DND-41 (cell line): Measurements from ENCODE around the gene TTC9C.

ENCODE experiments used
- ATAC-seq: fragments of 200-7000 bp; cut with Tn5 transposase; 3 replicates; pipeline ENCODE4 v1.9.1; 2021; ENCODE audit warnings: low read depth; ENCODE audit not compliant: insufficient read depth
- DNase-seq: peaks from one replicate; pipeline ENCODE4 v3.0.0-alpha.2; 2020
- H2AFZ ChIP-seq: 2 replicates; pipeline ENCODE4 v1.6.0; 2012; ENCODE audit warnings: low read depth, low read length
- H3K27ac ChIP-seq: 2 replicates; pipeline ENCODE4 v1.5.1; 2012; ENCODE audit warnings: low read length, inconsistent platforms
- H3K27me3 ChIP-seq: fragments of 200-600 bp; sonication (generic); 2 replicates; pipeline ENCODE4 v1.6.0; 2012; ENCODE audit warnings: low read length, mild to moderate bottlenecking, inconsistent platforms; ENCODE audit not compliant: insufficient read depth, poor library complexity
- H3K36me3 ChIP-seq: 2 replicates; pipeline ENCODE4 v1.5.1; 2012; ENCODE audit warnings: low read length, inconsistent platforms; ENCODE audit not compliant: insufficient read depth
- H3K4me1 ChIP-seq: 2 replicates; pipeline ENCODE4 v1.5.1; 2012; ENCODE audit warnings: mild to moderate bottlenecking, low read length; ENCODE audit not compliant: insufficient read depth
- H3K4me2 ChIP-seq: 2 replicates; pipeline ENCODE4 v1.6.0; 2012; ENCODE audit warnings: mild to moderate bottlenecking, moderate library complexity, low read length, inconsistent platforms; ENCODE audit not compliant: insufficient read depth
- H3K4me3 ChIP-seq, 2 experiments: fragments of 200-600 bp in 1 of 2; shearing (Covaris generic) in 1 of 2; 2 replicates each; pipeline ENCODE4 v1.5.1; 2012 to 2016; ENCODE audit warnings: inconsistent platforms in 2 of 2, low read length in 2 of 2, mild to moderate bottlenecking in 2 of 2, low read depth in 1 of 2, moderate library complexity in 1 of 2
- H3K79me2 ChIP-seq: 2 replicates; pipeline ENCODE4 v1.6.0; 2012; ENCODE audit warnings: low read length, inconsistent platforms; ENCODE audit not compliant: insufficient read depth
- H3K9ac ChIP-seq: 2 replicates; pipeline ENCODE4 v1.6.0; 2012; ENCODE audit warnings: low read depth, mild to moderate bottlenecking, inconsistent platforms, low read length, moderate library complexity
- H3K9me3 ChIP-seq: 2 replicates; pipeline ENCODE4 v1.5.1; 2012; ENCODE audit warnings: low read length, moderate library complexity, mild to moderate bottlenecking, inconsistent platforms; ENCODE audit not compliant: insufficient read depth, severe bottlenecking
- H4K20me1 ChIP-seq: 2 replicates; pipeline ENCODE4 v1.6.0; 2012; ENCODE audit warnings: low read length; ENCODE audit not compliant: insufficient read depth
- EZH2 ChIP-seq: IDR thresholded peaks from 3 replicates; pipeline ENCODE4 v1.6.1; 2012; ENCODE audit warnings: borderline replicate concordance, low read depth, mild to moderate bottlenecking, moderate library complexity, low read length, inconsistent platforms; ENCODE audit not compliant: severe bottlenecking
- TF ChIP-seq, protein P1 (sequence below): IDR thresholded peaks from 2 replicates; pipeline ENCODE4 v1.5.1; 2012; ENCODE audit warnings: borderline replicate concordance, low read length, moderate library complexity, mild to moderate bottlenecking; ENCODE audit not compliant: poor library complexity, severe bottlenecking; ENCODE audit errors: extremely low read depth

Gene TTC9C

DNA sequence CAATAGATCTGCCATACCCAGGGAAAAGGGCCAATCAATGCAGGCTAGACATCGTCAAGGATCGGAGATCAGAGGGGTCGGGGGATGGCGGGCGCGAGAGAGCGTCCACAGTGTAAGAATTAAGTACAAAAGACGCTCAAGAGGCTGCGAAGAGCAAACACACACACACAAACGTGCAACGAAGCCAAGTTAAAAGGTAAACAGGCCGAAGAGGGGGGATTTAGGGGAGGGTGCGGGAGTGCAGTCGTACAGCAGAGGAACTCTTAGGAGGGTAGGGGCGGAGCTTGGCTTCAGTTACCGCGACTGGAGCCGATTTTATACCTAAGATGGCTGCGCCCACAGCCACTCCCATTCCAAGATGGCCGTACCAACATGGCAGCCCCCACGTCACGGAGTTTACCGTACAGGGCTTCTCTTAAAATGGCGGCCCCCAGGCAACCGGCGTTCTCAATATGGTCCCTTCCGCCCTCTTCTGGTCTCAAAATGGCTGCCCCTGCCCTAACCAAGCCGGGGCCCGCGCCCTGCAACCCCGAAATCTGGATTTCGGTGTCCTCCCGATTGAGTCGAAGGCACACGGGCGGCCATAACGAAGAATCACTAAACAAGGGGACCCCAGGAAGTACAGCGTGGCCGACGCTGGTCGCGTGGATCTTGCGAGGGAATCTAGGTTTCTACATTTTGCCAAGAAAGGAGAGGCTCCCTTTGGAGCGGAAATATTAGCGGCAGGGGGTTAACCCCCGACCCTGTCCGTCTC, 18.9 kb upstream of the TTC9C start:
- peak overlapping the region; percentile 86 for H3K4me2 ChIP-seq
- H2AFZ ChIP-seq: peak overlapping the region; percentile 76
- H3K27ac ChIP-seq: peak overlapping the region; percentile 86
- H3K9ac ChIP-seq: peak overlapping the region; percentile 74
- peak overlapping the region; percentile 37 to 72 for H3K4me3 ChIP-seq
- peaks cover 26% of the 10 kb centered on the region for H3K79me2 ChIP-seq
- peaks cover 52% of the 10 kb centered on the region for H3K4me1 ChIP-seq
- H4K20me1 ChIP-seq: no peaks in the 10 kb centered on the region
- H3K27me3 ChIP-seq: no peaks in the 10 kb centered on the region
- H3K36me3 ChIP-seq: peaks cover 42% of the 10 kb centered on the region
- ATAC-seq (peak; percentile 79), DNase-seq (peak; percentile 98)
- no peak for TF ChIP-seq EZH2
- TF ChIP-seq, protein P1, sequence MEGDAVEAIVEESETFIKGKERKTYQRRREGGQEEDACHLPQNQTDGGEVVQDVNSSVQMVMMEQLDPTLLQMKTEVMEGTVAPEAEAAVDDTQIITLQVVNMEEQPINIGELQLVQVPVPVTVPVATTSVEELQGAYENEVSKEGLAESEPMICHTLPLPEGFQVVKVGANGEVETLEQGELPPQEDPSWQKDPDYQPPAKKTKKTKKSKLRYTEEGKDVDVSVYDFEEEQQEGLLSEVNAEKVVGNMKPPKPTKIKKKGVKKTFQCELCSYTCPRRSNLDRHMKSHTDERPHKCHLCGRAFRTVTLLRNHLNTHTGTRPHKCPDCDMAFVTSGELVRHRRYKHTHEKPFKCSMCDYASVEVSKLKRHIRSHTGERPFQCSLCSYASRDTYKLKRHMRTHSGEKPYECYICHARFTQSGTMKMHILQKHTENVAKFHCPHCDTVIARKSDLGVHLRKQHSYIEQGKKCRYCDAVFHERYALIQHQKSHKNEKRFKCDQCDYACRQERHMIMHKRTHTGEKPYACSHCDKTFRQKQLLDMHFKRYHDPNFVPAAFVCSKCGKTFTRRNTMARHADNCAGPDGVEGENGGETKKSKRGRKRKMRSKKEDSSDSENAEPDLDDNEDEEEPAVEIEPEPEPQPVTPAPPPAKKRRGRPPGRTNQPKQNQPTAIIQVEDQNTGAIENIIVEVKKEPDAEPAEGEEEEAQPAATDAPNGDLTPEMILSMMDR: no peak
- H3K9me3 ChIP-seq: no peaks in the 10 kb centered on the region

DNA sequence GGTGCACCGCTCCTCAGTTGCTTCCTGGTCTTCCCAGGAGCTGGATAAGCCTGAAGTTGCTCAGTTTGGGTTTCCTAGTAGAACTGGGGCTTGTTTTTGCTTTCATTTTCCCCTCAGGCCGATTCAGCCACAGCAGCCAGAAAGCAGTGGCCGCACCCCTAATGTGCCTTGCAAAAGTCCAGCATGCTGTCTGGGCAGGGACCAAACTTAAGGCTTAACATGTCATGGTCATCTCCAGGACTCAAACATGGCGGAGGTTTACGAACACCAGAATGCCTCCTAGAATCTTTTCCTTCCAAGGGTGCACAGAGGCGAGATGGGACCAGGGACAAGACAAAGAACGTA, 18.3 kb upstream of the TTC9C start:
- TF ChIP-seq, protein P1: no peak
- TF ChIP-seq EZH2: no peak
- DNase-seq: no peak
- H3K9me3 ChIP-seq: no peaks in the 10 kb centered on the region
- H3K4me2 ChIP-seq: peak overlapping the region; percentile 86
- peak overlapping the region; percentile 86 for H3K27ac ChIP-seq
- no peaks in the 10 kb centered on the region for H4K20me1 ChIP-seq
- H2AFZ ChIP-seq: peak overlapping the region; percentile 76
- no peaks in the 10 kb centered on the region for H3K27me3 ChIP-seq
- H3K4me1 ChIP-seq: peaks cover 51% of the 10 kb centered on the region
- peaks cover 31% of the 10 kb centered on the region for H3K79me2 ChIP-seq
- peak overlapping the region in 1 of 2 experiments; percentile 72; a peak in 2 of 4 replicates for H3K4me3 ChIP-seq
- H3K36me3 ChIP-seq: peaks cover 47% of the 10 kb centered on the region
- H3K9ac ChIP-seq: peak overlapping the region; percentile 74
- ATAC-seq: no peak

DNA sequence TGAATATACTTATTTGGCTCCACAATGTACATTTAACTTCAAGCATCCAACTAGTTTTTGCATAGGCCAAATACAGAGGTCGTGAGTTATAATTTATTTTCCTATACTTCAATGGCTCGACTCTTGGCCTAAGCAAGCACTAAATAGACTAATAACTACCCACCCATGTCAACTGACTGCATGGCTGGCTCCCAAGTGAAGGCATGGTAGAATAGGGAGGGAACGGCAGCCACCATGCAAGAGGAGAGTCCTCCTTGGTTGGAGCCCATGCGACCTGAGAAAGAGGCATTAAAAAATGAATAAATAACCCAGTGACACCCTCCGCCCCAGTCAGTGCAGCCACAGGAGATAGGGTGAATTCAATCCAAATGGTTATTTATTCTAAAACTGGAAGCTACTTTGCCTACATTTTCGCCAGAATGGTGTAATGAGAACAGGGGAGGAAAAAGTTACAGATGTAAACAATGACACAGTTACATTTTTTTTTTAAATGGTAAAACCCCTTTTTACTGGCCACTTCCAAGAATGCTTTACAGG, 15.9 kb upstream of the TTC9C start:
- Histone ChIP-seq H2AFZ (no peak overlapping the region), H3K4me2 (no peak overlapping the region), H3K79me2 (peaks cover 46% of the 10 kb centered on the region), H3K9ac (no peak overlapping the region), H3K36me3 (peaks cover 70% of the 10 kb centered on the region), H3K4me3 (no peak overlapping the region), H3K9me3 (no peaks in the 10 kb centered on the region), H3K4me1 (peaks cover 36% of the 10 kb centered on the region), H3K27ac (no peak overlapping the region), H4K20me1 (no peaks in the 10 kb centered on the region), H3K27me3 (no peaks in the 10 kb centered on the region)
- ATAC-seq (no peak), DNase-seq (no peak)
- TF ChIP-seq, protein P1: no peak
- no peak for TF ChIP-seq EZH2
